ENCODE results near the gene PHRF1.
"Not testable (repeated sequence)": the region's sequence is repeated elsewhere in the genome, so short reads cannot be mapped to it uniquely, and the experiment has no call there.

Gene PHRF1

GRCh38 chr11:639332-639955 lies 63.2 kb downstream of the PHRF1 start:
- peaks cover 8% of the 10 kb centered on the region for H3K4me1 ChIP-seq (ENCODE audit: control insufficient read depth, low read depth, low read length)
- H3K27me3 ChIP-seq (ENCODE audit: control insufficient read depth, insufficient read depth, low read length), result peaks cover 65% of the 10 kb centered on the region
- H3K9ac ChIP-seq (ENCODE audit: low read length), result peak overlapping the region; percentile 61
- H3K9me3 ChIP-seq (ENCODE audit: control insufficient read depth, low read depth, low read length), result no peaks in the 10 kb centered on the region
- H3K36me3 ChIP-seq (ENCODE audit: control insufficient read depth, low read depth, low read length), result peaks cover 3% of the 10 kb centered on the region
- H3K27ac ChIP-seq (ENCODE audit: low read length), result peak overlapping the region; percentile 80
- peak overlapping the region; percentile 54 for H3K4me3 ChIP-seq (ENCODE audit: low read length)

DNA sequence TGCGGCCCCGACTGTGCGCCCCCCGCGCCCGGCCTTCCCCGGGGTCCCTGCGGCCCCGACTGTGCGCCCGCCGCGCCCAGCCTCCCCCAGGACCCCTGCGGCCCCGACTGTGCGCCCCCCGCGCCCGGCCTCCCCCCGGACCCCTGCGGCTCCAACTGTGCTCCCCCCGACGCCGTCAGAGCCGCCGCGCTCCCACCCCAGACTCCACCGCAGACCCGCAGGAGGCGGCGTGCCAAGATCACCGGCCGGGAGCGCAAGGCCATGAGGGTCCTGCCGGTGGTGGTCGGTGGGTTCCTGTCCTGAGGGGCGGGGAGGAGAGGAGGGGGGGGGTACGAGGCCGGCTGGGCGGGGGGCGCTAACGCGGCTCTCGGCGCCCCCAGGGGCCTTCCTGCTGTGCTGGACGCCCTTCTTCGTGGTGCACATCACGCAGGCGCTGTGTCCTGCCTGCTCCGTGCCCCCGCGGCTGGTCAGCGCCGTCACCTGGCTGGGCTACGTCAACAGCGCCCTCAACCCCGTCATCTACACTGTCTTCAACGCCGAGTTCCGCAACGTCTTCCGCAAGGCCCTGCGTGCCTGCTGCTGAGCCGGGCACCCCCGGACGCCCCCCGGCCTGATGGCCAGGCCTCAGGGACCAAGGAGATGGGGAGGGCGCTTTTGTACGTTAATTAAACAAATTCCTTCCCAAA lies 63.9 kb downstream of the PHRF1 start:
- H3K36me3 ChIP-seq (ENCODE audit: control insufficient read depth, low read depth, low read length), result peaks cover 5% of the 10 kb centered on the region
- H3K9ac ChIP-seq (ENCODE audit: low read length), result no peak overlapping the region
- peaks cover 8% of the 10 kb centered on the region for H3K4me1 ChIP-seq (ENCODE audit: control insufficient read depth, low read depth, low read length)
- H3K27ac ChIP-seq (ENCODE audit: low read length), result no peak overlapping the region
- H3K27me3 ChIP-seq (ENCODE audit: control insufficient read depth, insufficient read depth, low read length), result peaks cover 58% of the 10 kb centered on the region
- H3K4me3 ChIP-seq (ENCODE audit: low read length), result peak overlapping the region; percentile 5
- no peaks in the 10 kb centered on the region for H3K9me3 ChIP-seq (ENCODE audit: control insufficient read depth, low read depth, low read length)

DNA sequence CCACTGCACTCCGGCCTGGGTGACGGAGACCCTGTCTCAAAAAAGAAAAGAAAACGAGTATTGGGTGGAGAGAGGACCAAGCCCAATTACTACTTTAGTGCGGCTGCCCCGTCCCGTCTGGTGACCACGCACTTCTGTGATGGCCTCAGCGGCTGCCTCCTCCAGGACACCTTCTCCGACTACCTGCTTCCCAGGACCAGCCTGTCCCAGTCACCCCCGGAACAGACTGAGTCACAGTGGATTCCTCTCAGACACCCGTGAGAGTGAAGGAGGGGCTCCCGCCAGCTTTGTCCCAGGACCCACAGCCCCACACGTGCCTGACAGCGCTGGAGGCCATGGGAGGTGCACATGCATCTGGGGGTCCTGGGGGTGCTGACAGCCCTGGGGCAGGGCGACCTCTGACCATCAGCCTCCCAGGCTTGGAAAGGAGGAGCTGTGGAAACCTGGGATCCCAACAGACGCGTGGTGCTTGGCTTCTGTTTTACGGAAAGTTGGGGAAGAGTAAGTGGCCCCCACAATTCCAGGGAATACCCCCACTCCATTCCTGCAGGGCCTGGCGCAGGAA lies 65.6 kb downstream of the PHRF1 start:
- H3K4me1 ChIP-seq (ENCODE audit: control insufficient read depth, low read depth, low read length), result peaks cover 8% of the 10 kb centered on the region
- peaks cover 40% of the 10 kb centered on the region for H3K27me3 ChIP-seq (ENCODE audit: control insufficient read depth, insufficient read depth, low read length)
- no peak overlapping the region for H3K9ac ChIP-seq (ENCODE audit: low read length)
- H3K9me3 ChIP-seq (ENCODE audit: control insufficient read depth, low read depth, low read length), result no peaks in the 10 kb centered on the region
- H3K27ac ChIP-seq (ENCODE audit: low read length), result no peak overlapping the region
- peaks cover 5% of the 10 kb centered on the region for H3K36me3 ChIP-seq (ENCODE audit: control insufficient read depth, low read depth, low read length)
- H3K4me3 ChIP-seq (ENCODE audit: low read length), result no peak overlapping the region

- peaks cover 26% of the 10 kb centered on the region for H3K27me3 ChIP-seq (ENCODE audit: control insufficient read depth, insufficient read depth, low read length)
- H3K36me3 ChIP-seq (ENCODE audit: control insufficient read depth, low read depth, low read length), result peaks cover 5% of the 10 kb centered on the region
- H3K4me3 ChIP-seq (ENCODE audit: low read length), result no peak overlapping the region
- H3K9ac ChIP-seq (ENCODE audit: low read length), result no peak overlapping the region
- H3K27ac ChIP-seq (ENCODE audit: low read length), result no peak overlapping the region
- peaks cover 8% of the 10 kb centered on the region for H3K4me1 ChIP-seq (ENCODE audit: control insufficient read depth, low read depth, low read length)
- H3K9me3 ChIP-seq (ENCODE audit: control insufficient read depth, low read depth, low read length), result no peaks in the 10 kb centered on the region
Observed at GRCh38 chr11:643366-643765, 67.1 kb downstream of the PHRF1 start.

DNA sequence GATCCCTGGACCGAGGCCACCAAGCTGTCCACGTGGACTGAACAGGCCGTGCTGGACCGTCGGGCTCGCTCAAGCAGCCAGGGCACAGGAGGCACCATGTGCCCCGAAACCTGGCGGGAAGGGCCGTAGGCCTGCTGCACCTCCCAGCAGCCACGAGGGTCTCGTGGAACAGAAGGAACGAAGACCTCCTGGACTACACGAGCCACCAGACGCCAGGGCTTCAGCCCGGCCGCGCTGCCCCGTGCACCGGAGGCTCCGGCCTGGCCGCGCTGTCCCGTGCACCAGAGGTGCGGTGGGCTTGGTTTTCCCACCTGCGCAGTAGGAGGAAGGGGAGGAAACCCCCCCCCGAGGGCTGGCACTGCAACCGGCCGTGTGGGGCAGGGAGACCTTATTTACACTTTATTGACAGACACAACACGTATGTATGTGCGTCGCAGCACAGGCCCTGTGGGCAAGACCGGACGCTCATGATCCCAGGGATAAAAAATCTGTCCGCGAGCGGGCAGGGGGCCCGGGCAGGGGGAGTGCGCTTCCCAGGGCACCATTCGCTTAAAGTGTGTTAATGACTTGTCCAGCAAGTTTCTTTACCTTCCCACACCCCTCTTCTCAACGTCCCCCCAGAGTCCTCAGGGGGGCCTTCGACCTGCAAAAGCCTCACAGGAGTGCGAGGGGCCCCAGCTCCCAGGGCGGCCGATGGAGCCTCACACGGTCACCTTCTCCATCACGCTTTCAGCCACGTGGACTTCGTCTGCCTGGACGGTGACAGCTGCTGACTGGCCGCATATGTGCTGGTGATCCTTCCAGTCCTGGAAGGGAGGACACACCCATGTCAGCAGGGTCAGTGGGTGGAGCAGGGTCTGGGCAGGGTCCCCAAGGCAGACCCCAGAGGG lies 67.8 kb downstream of the PHRF1 start:
- Histone ChIP-seq H3K9ac (ENCODE audit: low read length) (no peak overlapping the region), H3K36me3 (ENCODE audit: control insufficient read depth, low read depth, low read length) (peaks cover 5% of the 10 kb centered on the region), H3K27me3 (ENCODE audit: control insufficient read depth, insufficient read depth, low read length) (peaks cover 18% of the 10 kb centered on the region), H3K4me1 (ENCODE audit: control insufficient read depth, low read depth, low read length) (peaks cover 8% of the 10 kb centered on the region), H3K9me3 (ENCODE audit: control insufficient read depth, low read depth, low read length) (no peaks in the 10 kb centered on the region), H3K27ac (ENCODE audit: low read length) (no peak overlapping the region), H3K4me3 (ENCODE audit: low read length) (no peak overlapping the region)

DNA sequence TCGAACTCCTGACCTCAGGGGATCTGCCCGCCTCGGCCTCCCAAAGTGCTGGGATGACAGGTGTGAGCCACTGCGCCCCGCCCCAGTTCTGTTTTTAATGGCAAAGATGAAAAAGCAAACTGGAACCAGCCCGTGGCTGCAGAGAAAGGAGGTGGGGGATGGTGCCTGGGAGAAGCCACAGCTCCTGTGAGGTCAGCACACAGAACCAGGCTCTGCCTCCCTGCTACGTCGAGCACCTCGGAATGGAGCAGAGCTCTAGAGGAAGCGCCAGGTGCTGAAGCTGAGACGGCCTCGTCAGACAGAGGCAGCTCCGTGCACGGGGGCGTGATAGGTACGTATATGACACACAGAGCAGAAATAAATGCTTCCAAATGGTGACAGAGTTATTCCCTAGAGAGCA lies 69.3 kb downstream of the PHRF1 start:
- no peaks in the 10 kb centered on the region for H3K9me3 ChIP-seq (ENCODE audit: control insufficient read depth, low read depth, low read length)
- no peak overlapping the region for H3K27ac ChIP-seq (ENCODE audit: low read length)
- H3K27me3 ChIP-seq (ENCODE audit: control insufficient read depth, insufficient read depth, low read length), result peaks cover 10% of the 10 kb centered on the region
- H3K36me3 ChIP-seq (ENCODE audit: control insufficient read depth, low read depth, low read length), result peaks cover 6% of the 10 kb centered on the region
- H3K4me1 ChIP-seq (ENCODE audit: control insufficient read depth, low read depth, low read length), result peaks cover 5% of the 10 kb centered on the region
- no peak overlapping the region for H3K4me3 ChIP-seq (ENCODE audit: low read length)
- H3K9ac ChIP-seq (ENCODE audit: low read length), result no peak overlapping the region

GRCh38 chr11:646214-646613 lies 69.9 kb downstream of the PHRF1 start:
- Histone ChIP-seq H3K36me3 (ENCODE audit: control insufficient read depth, low read depth, low read length) (peaks cover 9% of the 10 kb centered on the region), H3K9me3 (ENCODE audit: control insufficient read depth, low read depth, low read length) (no peaks in the 10 kb centered on the region), H3K27ac (ENCODE audit: low read length) (no peak overlapping the region), H3K4me3 (ENCODE audit: low read length) (no peak overlapping the region), H3K9ac (ENCODE audit: low read length) (no peak overlapping the region), H3K4me1 (ENCODE audit: control insufficient read depth, low read depth, low read length) (no peaks in the 10 kb centered on the region), H3K27me3 (ENCODE audit: control insufficient read depth, insufficient read depth, low read length) (peaks cover 3% of the 10 kb centered on the region)

DNA sequence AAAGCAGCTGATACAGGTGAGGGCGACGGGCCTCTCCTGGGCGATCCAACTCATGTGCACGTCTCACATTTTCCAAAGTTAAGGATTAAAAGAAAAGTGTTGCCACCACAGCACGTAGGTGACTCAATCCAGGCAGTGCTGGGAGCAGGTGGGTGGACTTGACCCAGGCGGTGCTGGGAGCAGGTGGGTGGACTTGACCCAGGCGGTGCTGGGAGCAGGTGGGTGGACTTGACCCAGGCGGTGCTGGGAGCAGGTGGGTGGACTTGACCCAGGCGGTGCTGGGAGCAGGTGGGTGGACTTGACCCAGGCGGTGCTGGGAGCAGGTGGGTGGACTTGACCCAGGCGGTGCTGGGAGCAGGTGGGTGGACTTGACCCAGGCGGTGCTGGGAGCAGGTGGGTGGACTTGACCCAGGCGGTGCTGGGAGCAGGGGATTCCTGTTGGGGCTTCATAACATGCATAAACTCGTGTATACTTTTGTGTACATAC lies 71.4 kb downstream of the PHRF1 start:
- not testable (repeated sequence) for H3K27me3 ChIP-seq (ENCODE audit: control insufficient read depth, insufficient read depth, low read length); H3K36me3 ChIP-seq (ENCODE audit: control insufficient read depth, low read depth, low read length); H3K4me3 ChIP-seq (ENCODE audit: low read length); H3K4me1 ChIP-seq (ENCODE audit: control insufficient read depth, low read depth, low read length); H3K9me3 ChIP-seq (ENCODE audit: control insufficient read depth, low read depth, low read length); H3K9ac ChIP-seq (ENCODE audit: low read length); H3K27ac ChIP-seq (ENCODE audit: low read length)

- no peak overlapping the region for H3K27ac ChIP-seq (ENCODE audit: low read length)
Observed at GRCh38 chr11:650482-650881, 74.2 kb downstream of the PHRF1 start.

DNA sequence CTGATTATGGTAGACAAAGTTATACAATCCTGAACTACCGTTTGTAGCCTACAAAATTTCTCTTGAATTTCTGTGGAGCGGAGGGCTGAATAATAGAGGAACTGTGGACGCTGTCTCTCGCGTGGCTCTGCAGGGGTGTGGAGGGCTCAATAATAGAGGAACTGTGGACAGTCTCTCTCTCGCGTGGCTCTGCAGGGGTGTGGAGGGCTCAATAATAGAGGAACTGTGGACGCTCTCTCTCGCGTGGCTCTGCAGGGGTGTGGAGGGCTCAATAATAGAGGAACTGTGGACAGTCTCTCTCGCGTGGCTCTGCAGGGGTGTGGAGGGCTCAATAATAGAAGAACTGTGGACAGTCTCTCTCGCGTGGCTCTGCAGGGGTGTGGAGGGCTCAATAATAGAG lies 76.9 kb downstream of the PHRF1 start:
- not testable (repeated sequence) for H3K9ac ChIP-seq (ENCODE audit: low read length); H3K27me3 ChIP-seq (ENCODE audit: control insufficient read depth, insufficient read depth, low read length); H3K4me3 ChIP-seq (ENCODE audit: low read length); H3K4me1 ChIP-seq (ENCODE audit: control insufficient read depth, low read depth, low read length); H3K9me3 ChIP-seq (ENCODE audit: control insufficient read depth, low read depth, low read length); H3K27ac ChIP-seq (ENCODE audit: low read length)
- H3K36me3 ChIP-seq (ENCODE audit: control insufficient read depth, low read depth, low read length), result peaks cover 13% of the 10 kb centered on the region

More at GRCh38 chr11:650482-650881, 74.2 kb downstream of the PHRF1 start:
- no peak overlapping the region for H3K9ac ChIP-seq (ENCODE audit: low read length)
- no peaks in the 10 kb centered on the region for H3K9me3 ChIP-seq (ENCODE audit: control insufficient read depth, low read depth, low read length)
- H3K27me3 ChIP-seq (ENCODE audit: control insufficient read depth, insufficient read depth, low read length), result no peaks in the 10 kb centered on the region
- no peaks in the 10 kb centered on the region for H3K4me1 ChIP-seq (ENCODE audit: control insufficient read depth, low read depth, low read length)
- H3K36me3 ChIP-seq (ENCODE audit: control insufficient read depth, low read depth, low read length), result peaks cover 10% of the 10 kb centered on the region
- H3K4me3 ChIP-seq (ENCODE audit: low read length), result no peak overlapping the region

- no peaks in the 10 kb centered on the region for H3K9me3 ChIP-seq (ENCODE audit: control insufficient read depth, low read depth, low read length)
- no peaks in the 10 kb centered on the region for H3K4me1 ChIP-seq (ENCODE audit: control insufficient read depth, low read depth, low read length)
- H3K9ac ChIP-seq (ENCODE audit: low read length), result no peak overlapping the region
- no peak overlapping the region for H3K27ac ChIP-seq (ENCODE audit: low read length)
- no peaks in the 10 kb centered on the region for H3K27me3 ChIP-seq (ENCODE audit: control insufficient read depth, insufficient read depth, low read length)
- peaks cover 13% of the 10 kb centered on the region for H3K36me3 ChIP-seq (ENCODE audit: control insufficient read depth, low read depth, low read length)
- no peak overlapping the region for H3K4me3 ChIP-seq (ENCODE audit: low read length)
Observed at GRCh38 chr11:653837-654236, 77.6 kb downstream of the PHRF1 start.
